ENCODE measurements around the gene ELOB. TPM values are rescaled to one million over a fixed set of nuclear protein-coding genes. Genes with fewer than 3 reads are reported as not detected.

ELOB gene
- polyA plus RNA-seq, 1 of the 3 experiments (the other 2 are of a cell fraction), result 329 TPM

GRCh38 chr16:2787961-2788360 is 10.9 kb upstream of the ELOB start (continued):
- TF ChIP-seq TAF1 (IDR thresholded peaks at IDR 0.05; ENCODE audit: borderline replicate concordance, low read depth, low read length), result no peak
- TF ChIP-seq EZH2phosphoT487 (IDR thresholded peaks at IDR 0.05; ENCODE audit: borderline replicate concordance, low read depth), result no peak

- Histone ChIP-seq H3K27me3 (ENCODE audit: insufficient read depth) (peaks cover 7% of the 10 kb centered on the region; the same call in 1 of the 2 replicates), H3K79me2 (ENCODE audit: insufficient read depth) (no peaks in the 10 kb centered on the region), H3K4me2 (no peak within 1 kb of the TSS), H3K9me3 (no peaks in the 10 kb centered on the region), H3K9ac (no peak within 1 kb of the TSS), H3K36me3 (replicated peaks in 1 of 2; ENCODE audit: control insufficient read depth in 1 of 2, insufficient read depth in 2 of 2, low read length in 1 of 2) (no peaks in the 10 kb centered on the region), H2AFZ (ENCODE audit: low read depth) (no peak within 1 kb of the TSS), H4K20me1 (ENCODE audit: insufficient read depth) (no peaks in the 10 kb centered on the region), H3F3A (replicated peaks; ENCODE audit: insufficient read depth) (no peaks in the 10 kb centered on the region), H3K27ac (ENCODE audit: low read depth in 2 of 2, low read length in 1 of 2) (no peak within 1 kb of the TSS), H3K4me1 (ENCODE audit: control insufficient read depth in 1 of 2, insufficient read depth in 2 of 2, low read depth in 1 of 2, low read length in 1 of 2) (no peaks in the 10 kb centered on the region; a peak in 1 of 4 replicates), H3K4me3 (ENCODE audit: low read depth in 2 of 2, low read length in 1 of 2) (no peak within 1 kb of the TSS), H3K9me2 (no peaks in the 10 kb centered on the region)
- DNase-seq, result no peak
- 70% methylated on average over 10 of the region's 10 CpGs for WGBS (ENCODE audit: low lambda C conversion rate)
- ChIA-PET CTCF (interaction anchor here (0.7 to 1.9 kb wide), 2 partner anchors 11 to 13 kb away, joined by 3 to 4 read pairs; partner anchors contain the start of gene PRSS41), POLR2A (no interaction called here)
- no peak for TF ChIP-seq TAF1 (IDR thresholded peaks at IDR 0.05; ENCODE audit: borderline replicate concordance, low read depth, low read length)
- no peak for TF ChIP-seq EP300 (IDR thresholded peaks at IDR 0.05; ENCODE audit: borderline replicate concordance in 1 of 2, low read depth in 1 of 2, low read length in 1 of 2)
- TF ChIP-seq REST (IDR thresholded peaks at IDR 0.05; ENCODE audit: low read depth, low read length), result no peak
- no peak for TF ChIP-seq FOSL2 (IDR thresholded peaks at IDR 0.05; ENCODE audit: borderline replicate concordance, low read depth)
- TF ChIP-seq GATA2 (CRISPR knock-in tag; IDR thresholded peaks at IDR 0.05), result no peak
- no peak for TF ChIP-seq RXRA (IDR thresholded peaks at IDR 0.05; ENCODE audit: borderline replicate concordance, low read depth)
- TF ChIP-seq ELF1 (IDR thresholded peaks at IDR 0.05), result no peak
- no peak for TF ChIP-seq NRF1 (IDR thresholded peaks at IDR 0.05; ENCODE audit: low read depth, low read length)
These were observed 10.3 kb upstream of the ELOB start, which contains the start of gene PRSS33 for GRCh38 chr16:2787406-2787805. Gene PRSS33, minus strand, starts transcription at chr16:2787560. Its CDS starts 1,013 bp downstream, at chr16:2786547.

GRCh38 chr16:2786826-2787151 is 9.7 kb upstream of the ELOB start:
- no peaks in the 10 kb centered on the region for H4K20me1 ChIP-seq (ENCODE audit: insufficient read depth)
- 63% methylated on average over 3 of the region's 3 CpGs for WGBS (ENCODE audit: low lambda C conversion rate)
- TF ChIP-seq SIN3A (IDR thresholded peaks at IDR 0.05; ENCODE audit: borderline replicate concordance, low read depth, low read length), result no peak
- TF ChIP-seq CHD2 (IDR thresholded peaks at IDR 0.05; ENCODE audit: low read length, partially characterized antibody), result no peak
- TF ChIP-seq TAF1 (IDR thresholded peaks at IDR 0.05; ENCODE audit: borderline replicate concordance, low read depth, low read length), result no peak
- no peak for TF ChIP-seq NFIC (IDR thresholded peaks at IDR 0.05; ENCODE audit: borderline replicate concordance)
- no peak for TF ChIP-seq USF1 (IDR thresholded peaks at IDR 0.05; ENCODE audit: borderline replicate concordance, low read depth)
- TF ChIP-seq MAX (IDR thresholded peaks at IDR 0.05; ENCODE audit: low read depth), result no peak
- TF ChIP-seq RCOR1 (IDR thresholded peaks at IDR 0.05; ENCODE audit: low read length), result no peak
- no peak for TF ChIP-seq FOSL2 (IDR thresholded peaks at IDR 0.05; ENCODE audit: borderline replicate concordance, low read depth)
- no peak for TF ChIP-seq JUND (IDR thresholded peaks at IDR 0.05)
- no peak for TF ChIP-seq EP300 (IDR thresholded peaks at IDR 0.05; ENCODE audit: borderline replicate concordance in 1 of 2, low read depth in 1 of 2, low read length in 1 of 2)
- H3F3A ChIP-seq (replicated peaks; ENCODE audit: insufficient read depth), result no peaks in the 10 kb centered on the region
- ChIA-PET POLR2A (no interaction called here), CTCF (no interaction called here)
- no peak overlapping the region for H3K4me3 ChIP-seq (ENCODE audit: low read depth in 2 of 2, low read length in 1 of 2)
- H3K27ac ChIP-seq (ENCODE audit: low read depth in 2 of 2, low read length in 1 of 2), result no peak overlapping the region
- H3K9ac ChIP-seq, result no peak overlapping the region
- no peak overlapping the region for H3K4me2 ChIP-seq
- no peaks in the 10 kb centered on the region for H3K9me2 ChIP-seq
- peaks cover 4% of the 10 kb centered on the region; the same call in 1 of the 2 replicates for H3K27me3 ChIP-seq (ENCODE audit: insufficient read depth)
- H3K9me3 ChIP-seq, result no peaks in the 10 kb centered on the region
- no peak overlapping the region for H2AFZ ChIP-seq (ENCODE audit: low read depth)
- H3K79me2 ChIP-seq (ENCODE audit: insufficient read depth), result no peaks in the 10 kb centered on the region
- no peaks in the 10 kb centered on the region for H3K36me3 ChIP-seq (replicated peaks in 1 of 2; ENCODE audit: control insufficient read depth in 1 of 2, insufficient read depth in 2 of 2, low read length in 1 of 2)
- no peaks in the 10 kb centered on the region; a peak in 1 of 4 replicates for H3K4me1 ChIP-seq (ENCODE audit: control insufficient read depth in 1 of 2, insufficient read depth in 2 of 2, low read depth in 1 of 2, low read length in 1 of 2)
- no peak for DNase-seq

Measured in SK-N-SH (cell line).